Loucy (cell line): Measurements from ENCODE around the gene MPPE1.
"Not testable (repeated sequence)": the region's sequence is repeated elsewhere in the genome, so short reads cannot be mapped to it uniquely, and the experiment has no call there.

Experiments
- H2AFZ ChIP-seq: fragments of 200-600 bp; sonication (generic); 2 replicates; pipeline ENCODE4 v1.6.0; 2016; ENCODE audit warnings: antibody characterized with exemption, mild to moderate bottlenecking, low read length, moderate library complexity
- H3F3A ChIP-seq: fragments of 200-600 bp; 2 replicates; pipeline ENCODE4 v1.6.0; 2016; ENCODE audit warnings: antibody characterized with exemption, low read depth, mild to moderate bottlenecking
- H3K27me3 ChIP-seq: fragments of 200-600 bp; sonication (generic); 2 replicates; pipeline ENCODE4 v1.6.1; 2014; ENCODE audit warnings: low read length, mild to moderate bottlenecking; ENCODE audit not compliant: insufficient read depth, poor library complexity, severe bottlenecking
- H3K36me3 ChIP-seq: fragments of 200-600 bp; sonication (generic); 2 replicates; pipeline ENCODE4 v1.6.1; 2016; ENCODE audit warnings: low read length; ENCODE audit not compliant: insufficient read depth
- H3K4me1 ChIP-seq: fragments of 200-600 bp; sonication (generic); 2 replicates; pipeline ENCODE4 v1.5.1; 2014; ENCODE audit warnings: low read length, mild to moderate bottlenecking; ENCODE audit not compliant: insufficient read depth, poor library complexity, severe bottlenecking
- H3K4me2 ChIP-seq: fragments of 200-600 bp; sonication (generic); 2 replicates; pipeline ENCODE4 v1.6.0; 2014; ENCODE audit warnings: antibody characterized with exemption, low read length, low read depth, mild to moderate bottlenecking; ENCODE audit not compliant: poor library complexity, severe bottlenecking
- H3K4me3 ChIP-seq: fragments of 200-600 bp; sonication (generic); 2 replicates; pipeline ENCODE4 v1.5.1; 2014; ENCODE audit warnings: low read length, mild to moderate bottlenecking, mixed read lengths; ENCODE audit not compliant: poor library complexity, severe bottlenecking
- H3K79me2 ChIP-seq: fragments of 200-600 bp; sonication (generic); 2 replicates; pipeline ENCODE4 v1.6.1; 2014; ENCODE audit warnings: low read length; ENCODE audit not compliant: insufficient read depth
- H3K9ac ChIP-seq: fragments of 200-600 bp; sonication (generic); 2 replicates; pipeline ENCODE4 v1.6.0; 2014; ENCODE audit warnings: mild to moderate bottlenecking, low read depth, low read length, moderate library complexity; ENCODE audit not compliant: poor library complexity, severe bottlenecking
- H3K9me2 ChIP-seq: fragments of 200-600 bp; sonication (generic); replicated peaks from 2 replicates; pipeline ENCODE4 v1.6.1; 2016; ENCODE audit warnings: low read depth, low read length, mixed read lengths
- H3K9me3 ChIP-seq: fragments of 200-600 bp; sonication (generic); 2 replicates; pipeline ENCODE4 v1.6.1; 2014; ENCODE audit warnings: mild to moderate bottlenecking, antibody characterized with exemption, low read length, low read depth; ENCODE audit not compliant: insufficient read depth
- H4K20me1 ChIP-seq: fragments of 200-600 bp; sonication (generic); 2 replicates; pipeline ENCODE4 v1.6.0; 2014; ENCODE audit warnings: antibody characterized with exemption, low read length, mild to moderate bottlenecking; ENCODE audit not compliant: insufficient read depth, poor library complexity, severe bottlenecking
- CTCF ChIP-seq: fragments of 200-600 bp; sonication (generic); conservative IDR thresholded peaks from 2 replicates; pipeline ENCODE4 v1.5.1; 2014; ENCODE audit warnings: mild to moderate bottlenecking, antibody characterized with exemption, low read length
- EZH2phosphoT487 ChIP-seq: fragments of 200-600 bp; IDR thresholded peaks from 2 replicates; pipeline ENCODE4 v1.6.1; 2018; ENCODE audit warnings: antibody characterized with exemption, mild to moderate bottlenecking, moderate library complexity, borderline replicate concordance

Gene MPPE1

GRCh38 chr18:11857177-11857887 lies 50.8 kb downstream of the MPPE1 start:
- H3K4me2 ChIP-seq: no peak overlapping the region
- H3K9me2 ChIP-seq: no peaks in the 10 kb centered on the region
- no peak overlapping the region for H3K4me3 ChIP-seq
- H3K27me3 ChIP-seq: no peaks in the 10 kb centered on the region
- TF ChIP-seq CTCF (no peak), EZH2phosphoT487 (no peak)
- no peaks in the 10 kb centered on the region for H3K36me3 ChIP-seq
- peaks cover 15% of the 10 kb centered on the region for H4K20me1 ChIP-seq
- H2AFZ ChIP-seq: no peak overlapping the region
- peaks cover 21% of the 10 kb centered on the region for H3K79me2 ChIP-seq
- no peak overlapping the region for H3K9ac ChIP-seq
- no peaks in the 10 kb centered on the region for H3K9me3 ChIP-seq
- no peaks in the 10 kb centered on the region for H3F3A ChIP-seq
- H3K4me1 ChIP-seq: peaks cover 13% of the 10 kb centered on the region

- H3F3A ChIP-seq, H3K9me2 ChIP-seq, H2AFZ ChIP-seq, H3K9me3 ChIP-seq, H3K36me3 ChIP-seq, H3K4me3 ChIP-seq, H3K27me3 ChIP-seq, H3K9ac ChIP-seq: not testable (repeated sequence)
- H3K79me2 ChIP-seq: peaks cover 32% of the 10 kb centered on the region
- H3K4me1 ChIP-seq: peaks cover 30% of the 10 kb centered on the region
- H4K20me1 ChIP-seq: peaks cover 18% of the 10 kb centered on the region
- peak overlapping the region; percentile 92 for H3K4me2 ChIP-seq
These were observed 53.6 kb downstream of the MPPE1 start for GRCh38 chr18:11854554-11854953.

GRCh38 chr18:11851806-11852337 lies 56.2 kb downstream of the MPPE1 start:
- H3K9me3 ChIP-seq: no peaks in the 10 kb centered on the region
- H3K79me2 ChIP-seq: peaks cover 32% of the 10 kb centered on the region
- peak overlapping the region; percentile 68 for H2AFZ ChIP-seq
- no peaks in the 10 kb centered on the region for H3K27me3 ChIP-seq
- peak overlapping the region; percentile 92 for H3K4me2 ChIP-seq
- H3K4me3 ChIP-seq: peak overlapping the region; percentile 82
- no peaks in the 10 kb centered on the region for H3K36me3 ChIP-seq
- H3K9me2 ChIP-seq: no peaks in the 10 kb centered on the region
- no peak for TF ChIP-seq CTCF
- no peak for TF ChIP-seq EZH2phosphoT487
- peaks cover 30% of the 10 kb centered on the region for H3K4me1 ChIP-seq
- H4K20me1 ChIP-seq: peaks cover 18% of the 10 kb centered on the region
- H3K9ac ChIP-seq: peak overlapping the region; percentile 84
- no peaks in the 10 kb centered on the region for H3F3A ChIP-seq
